ENCODE data around the gene CD55.

CD55 gene

DNA sequence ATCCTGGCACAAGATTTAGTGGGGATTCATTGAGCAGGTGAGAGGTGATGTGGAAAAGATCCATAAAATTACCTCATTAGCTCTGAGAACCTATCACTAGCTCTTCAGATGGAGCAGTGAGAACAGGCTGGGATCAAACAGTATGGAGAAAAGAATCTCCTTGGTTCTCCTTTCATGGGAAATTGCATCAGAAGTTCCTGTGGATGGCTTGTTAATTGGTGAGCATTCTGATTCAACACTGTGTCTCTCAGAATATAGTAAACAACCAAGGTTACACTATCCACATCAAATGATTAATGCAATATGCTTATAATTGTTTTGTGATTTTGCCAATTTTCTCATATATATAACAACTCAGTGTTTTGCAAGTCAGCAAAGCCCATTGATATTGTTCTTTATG, 8.3 kb upstream of the CD55 start:
- no peak overlapping the region for H3K4me3 ChIP-seq (ENCODE audit: low read length)
- peak; percentile 78 for DNase-seq (ENCODE audit: low read depth)
- TF ChIP-seq, protein P1, sequence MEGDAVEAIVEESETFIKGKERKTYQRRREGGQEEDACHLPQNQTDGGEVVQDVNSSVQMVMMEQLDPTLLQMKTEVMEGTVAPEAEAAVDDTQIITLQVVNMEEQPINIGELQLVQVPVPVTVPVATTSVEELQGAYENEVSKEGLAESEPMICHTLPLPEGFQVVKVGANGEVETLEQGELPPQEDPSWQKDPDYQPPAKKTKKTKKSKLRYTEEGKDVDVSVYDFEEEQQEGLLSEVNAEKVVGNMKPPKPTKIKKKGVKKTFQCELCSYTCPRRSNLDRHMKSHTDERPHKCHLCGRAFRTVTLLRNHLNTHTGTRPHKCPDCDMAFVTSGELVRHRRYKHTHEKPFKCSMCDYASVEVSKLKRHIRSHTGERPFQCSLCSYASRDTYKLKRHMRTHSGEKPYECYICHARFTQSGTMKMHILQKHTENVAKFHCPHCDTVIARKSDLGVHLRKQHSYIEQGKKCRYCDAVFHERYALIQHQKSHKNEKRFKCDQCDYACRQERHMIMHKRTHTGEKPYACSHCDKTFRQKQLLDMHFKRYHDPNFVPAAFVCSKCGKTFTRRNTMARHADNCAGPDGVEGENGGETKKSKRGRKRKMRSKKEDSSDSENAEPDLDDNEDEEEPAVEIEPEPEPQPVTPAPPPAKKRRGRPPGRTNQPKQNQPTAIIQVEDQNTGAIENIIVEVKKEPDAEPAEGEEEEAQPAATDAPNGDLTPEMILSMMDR (conservative IDR thresholded peaks at IDR 0.05; ENCODE audit: low read length) = no peak

DNA sequence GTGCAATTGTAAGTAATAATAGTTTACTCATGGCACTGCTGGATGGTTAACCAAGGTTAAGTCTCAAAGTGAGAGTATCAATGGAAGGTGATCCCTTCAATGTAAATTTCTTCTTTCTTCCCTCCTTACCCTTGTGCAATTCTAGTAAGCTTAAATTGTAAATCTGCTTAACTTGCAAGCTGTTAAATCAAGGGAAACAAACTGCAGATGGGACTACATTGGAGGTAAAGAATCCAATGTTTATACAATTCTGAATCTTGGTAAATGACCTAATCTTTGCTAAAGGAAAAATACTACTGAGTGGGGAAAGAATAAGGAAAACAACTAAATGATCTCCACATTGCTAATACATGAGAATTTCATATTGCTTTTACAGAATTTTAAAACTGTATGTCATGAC, 6.7 kb upstream of the CD55 start:
- DNase-seq (ENCODE audit: low read depth) = no peak
- no peak overlapping the region for H3K4me3 ChIP-seq (ENCODE audit: low read length)
- TF ChIP-seq, protein P1 (conservative IDR thresholded peaks at IDR 0.05; ENCODE audit: low read length) = no peak

DNA sequence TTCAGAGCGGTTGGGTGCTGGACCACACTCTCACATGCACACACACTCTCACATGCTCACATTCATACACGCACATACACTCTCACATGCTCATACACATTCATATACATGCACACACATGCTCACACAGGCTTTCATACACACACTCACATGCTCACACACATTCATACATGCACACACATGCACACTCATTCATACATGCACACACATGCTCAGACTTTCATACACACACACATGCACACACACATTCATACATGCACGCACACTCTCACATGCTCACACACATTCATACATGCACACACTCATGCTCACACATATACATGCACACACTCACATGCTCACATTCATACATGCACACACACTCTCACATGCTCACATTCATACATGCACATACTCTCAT, 6.0 kb upstream of the CD55 start:
- DNase-seq (ENCODE audit: low read depth) = no peak
- TF ChIP-seq, protein P1 (conservative IDR thresholded peaks at IDR 0.05; ENCODE audit: low read length) = no peak
- no peak overlapping the region for H3K4me3 ChIP-seq (ENCODE audit: low read length)

DNA sequence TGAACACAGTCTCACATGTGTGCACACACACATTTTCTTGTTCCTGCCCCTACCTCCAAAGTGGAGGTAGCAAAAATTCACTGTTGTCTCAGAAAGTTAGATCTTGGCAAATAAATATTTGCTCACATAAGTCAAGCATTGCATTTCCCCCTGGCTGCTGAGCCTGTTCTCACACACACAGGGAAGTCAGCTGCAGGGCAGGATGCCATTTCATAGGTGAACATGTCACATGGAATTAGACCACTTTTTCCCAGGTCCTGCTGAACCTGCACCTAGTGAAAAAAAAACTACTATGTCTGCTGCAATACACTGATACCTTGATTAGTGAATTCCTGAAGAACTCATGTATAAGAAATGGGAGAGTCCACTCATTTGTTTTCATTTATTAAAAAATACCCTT, 5.3 kb upstream of the CD55 start:
- TF ChIP-seq, protein P1 (conservative IDR thresholded peaks at IDR 0.05; ENCODE audit: low read length) = no peak
- no peak for DNase-seq (ENCODE audit: low read depth)
- H3K4me3 ChIP-seq (ENCODE audit: low read length) = no peak overlapping the region

DNA sequence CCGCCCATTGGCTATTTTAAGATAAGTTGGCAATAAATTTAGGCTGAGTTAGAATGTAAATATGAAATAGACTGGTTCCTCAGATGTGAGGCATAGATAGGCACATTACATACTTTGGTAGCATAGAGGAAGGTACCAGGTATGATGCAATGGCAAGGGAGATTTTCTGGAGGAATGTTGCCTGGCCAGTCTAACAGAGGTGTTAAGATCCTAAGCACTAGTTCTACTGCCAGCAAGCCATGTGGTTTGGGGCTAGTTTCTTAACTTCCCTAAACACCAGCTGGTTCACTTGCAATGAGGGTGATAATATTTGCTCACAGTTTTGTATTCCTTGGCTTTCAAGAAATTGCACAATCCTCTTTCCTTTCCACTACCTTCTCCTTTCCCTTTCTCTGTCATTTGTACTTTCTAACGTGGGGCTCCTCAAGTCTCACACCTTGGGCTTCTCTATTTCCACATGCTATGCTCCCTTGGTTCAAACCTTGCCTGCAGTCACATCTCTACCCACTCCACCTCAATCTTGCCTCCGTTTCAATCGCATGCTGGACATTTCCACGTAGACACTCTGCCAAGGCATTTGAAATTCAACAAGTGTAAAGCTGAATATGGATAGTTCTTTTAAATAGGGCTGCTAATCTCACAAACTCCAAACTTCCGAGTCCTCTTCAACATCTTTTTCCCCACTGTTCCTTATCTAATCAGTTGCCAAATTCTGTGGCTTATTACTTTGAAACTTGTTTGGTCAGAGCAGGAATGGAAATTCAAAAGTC, 4.7 kb upstream of the CD55 start:
- TF ChIP-seq, protein P1 (conservative IDR thresholded peaks at IDR 0.05; ENCODE audit: low read length) = no peak
- H3K4me3 ChIP-seq (ENCODE audit: low read length) = no peak overlapping the region
- peak; percentile 27 for DNase-seq (ENCODE audit: low read depth)

DNA sequence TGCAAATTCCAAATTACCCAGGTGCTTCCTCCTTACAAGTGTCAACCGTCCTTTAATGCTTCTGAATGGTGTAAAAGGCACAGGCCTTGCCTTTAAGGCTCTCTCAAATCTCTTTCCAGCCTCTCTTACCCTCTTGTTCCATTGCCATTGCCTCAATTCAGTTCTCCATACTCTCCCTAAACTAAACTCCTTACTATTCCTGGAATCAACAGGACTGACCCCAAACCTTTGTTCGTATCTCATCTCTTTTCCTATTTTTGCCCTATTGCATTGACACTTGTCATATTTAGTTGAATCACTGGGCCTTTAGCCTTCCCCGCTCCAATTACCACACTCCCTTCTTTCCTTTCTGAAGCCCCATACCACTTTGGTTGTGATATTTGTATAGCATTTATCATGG, 3.9 kb upstream of the CD55 start:
- TF ChIP-seq, protein P1 (conservative IDR thresholded peaks at IDR 0.05; ENCODE audit: low read length) = no peak
- H3K4me3 ChIP-seq (ENCODE audit: low read length) = no peak overlapping the region
- no peak for DNase-seq (ENCODE audit: low read depth)

DNA sequence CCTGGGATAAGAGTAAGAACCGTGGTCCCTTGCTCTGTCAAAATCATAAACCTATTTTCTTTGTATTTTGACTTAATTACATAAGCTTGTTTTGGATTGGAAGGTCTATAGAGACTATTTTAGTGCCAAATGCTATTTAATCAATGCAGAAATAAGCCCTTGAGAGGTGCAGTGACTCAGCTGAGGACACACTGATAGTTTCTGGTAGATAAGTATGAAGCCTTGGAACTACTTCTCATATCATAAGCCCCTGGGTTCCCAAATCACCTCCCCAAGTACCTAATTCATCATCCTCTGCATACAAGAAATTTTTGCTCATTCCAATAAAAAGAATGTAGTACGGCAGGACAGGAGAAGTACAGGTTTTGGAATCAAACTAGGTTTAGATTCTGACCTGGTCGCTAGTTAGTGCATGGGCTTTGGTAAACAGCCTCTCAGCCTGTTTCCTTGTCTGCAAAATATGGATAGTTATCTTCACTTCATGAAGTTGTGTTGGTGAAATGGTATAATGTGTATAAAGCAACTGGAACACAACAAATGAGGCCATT, 3.3 kb upstream of the CD55 start:
- H3K4me3 ChIP-seq (ENCODE audit: low read length) = no peak overlapping the region
- no peak for DNase-seq (ENCODE audit: low read depth)
- TF ChIP-seq, protein P1 (conservative IDR thresholded peaks at IDR 0.05; ENCODE audit: low read length) = no peak
